HUDEP-2 (cell line): ENCODE results near the gene CLK1.

Experiments
- DNase-seq, 76 experiments: peaks; one replicate each; lab custom pipeline; 2025; ENCODE audit not compliant: unreplicated experiment in 76 of 76; lab: John Stamatoyannopoulos, UW

CLK1 gene

GRCh38 chr2:200812122-200813022, 52.1 kb downstream of the CLK1 start:
- DNase-seq: peak in 68 of 76 experiments; percentile 2 to 67 (median 44)

- peak; percentile 36 to 98 (median 91) for DNase-seq
Observed at GRCh38 chr2:200811333-200812121, 52.9 kb downstream of the CLK1 start, which contains the start of gene BZW1. TSS of gene BZW1 (plus strand) at chr2:200811910. CDS start at chr2:200813218, 1,308 bp downstream.

GRCh38 chr2:200810998-200811332, 53.5 kb downstream of the CLK1 start:
- peak in 1 of 76 experiments; percentile 16 for DNase-seq

- no peak for DNase-seq
Observed at GRCh38 chr2:200810252-200810997, 54.0 kb downstream of the CLK1 start.

GRCh38 chr2:200809506-200810251, 54.8 kb downstream of the CLK1 start:
- no peak for DNase-seq
